Activated naive CD4-positive, alpha-beta T cell treated with anti-CD3 and anti-CD28 coated beads, Interleukin-2, amount 50 U/mL, for 24 hours (primary cell): Measurements from ENCODE around the gene PRKAG1.

ENCODE experiments used
- H3K27ac Mint-ChIP-seq: one replicate; pipeline ENCODE4 v1.8.0; 2021; ENCODE audit warnings: mild to moderate bottlenecking, mixed read lengths
- H3K27me3 Mint-ChIP-seq: one replicate; pipeline ENCODE4 v1.8.0; 2021; ENCODE audit warnings: mixed read lengths
- H3K36me3 Mint-ChIP-seq: one replicate; pipeline ENCODE4 v1.8.0; 2021; ENCODE audit warnings: mixed read lengths
- H3K4me1 Mint-ChIP-seq: one replicate; pipeline ENCODE4 v1.8.0; 2021; ENCODE audit warnings: mixed read lengths
- H3K4me3 Mint-ChIP-seq: one replicate; pipeline ENCODE4 v1.8.0; 2021; ENCODE audit warnings: mild to moderate bottlenecking, mixed read lengths
- H3K9me3 Mint-ChIP-seq: one replicate; pipeline ENCODE4 v1.8.0; 2021; ENCODE audit warnings: mixed read lengths

The PRKAG1 gene

GRCh38 chr12:48958049-48958388, 60.6 kb downstream of the PRKAG1 start:
- Mint-ChIP-seq H3K36me3 (peaks cover 5% of the 10 kb centered on the region), H3K4me3 (peak overlapping the region; percentile 97), H3K4me1 (peaks cover 36% of the 10 kb centered on the region), H3K27me3 (no peaks in the 10 kb centered on the region), H3K27ac (no peak overlapping the region), H3K9me3 (no peaks in the 10 kb centered on the region)

DNA sequence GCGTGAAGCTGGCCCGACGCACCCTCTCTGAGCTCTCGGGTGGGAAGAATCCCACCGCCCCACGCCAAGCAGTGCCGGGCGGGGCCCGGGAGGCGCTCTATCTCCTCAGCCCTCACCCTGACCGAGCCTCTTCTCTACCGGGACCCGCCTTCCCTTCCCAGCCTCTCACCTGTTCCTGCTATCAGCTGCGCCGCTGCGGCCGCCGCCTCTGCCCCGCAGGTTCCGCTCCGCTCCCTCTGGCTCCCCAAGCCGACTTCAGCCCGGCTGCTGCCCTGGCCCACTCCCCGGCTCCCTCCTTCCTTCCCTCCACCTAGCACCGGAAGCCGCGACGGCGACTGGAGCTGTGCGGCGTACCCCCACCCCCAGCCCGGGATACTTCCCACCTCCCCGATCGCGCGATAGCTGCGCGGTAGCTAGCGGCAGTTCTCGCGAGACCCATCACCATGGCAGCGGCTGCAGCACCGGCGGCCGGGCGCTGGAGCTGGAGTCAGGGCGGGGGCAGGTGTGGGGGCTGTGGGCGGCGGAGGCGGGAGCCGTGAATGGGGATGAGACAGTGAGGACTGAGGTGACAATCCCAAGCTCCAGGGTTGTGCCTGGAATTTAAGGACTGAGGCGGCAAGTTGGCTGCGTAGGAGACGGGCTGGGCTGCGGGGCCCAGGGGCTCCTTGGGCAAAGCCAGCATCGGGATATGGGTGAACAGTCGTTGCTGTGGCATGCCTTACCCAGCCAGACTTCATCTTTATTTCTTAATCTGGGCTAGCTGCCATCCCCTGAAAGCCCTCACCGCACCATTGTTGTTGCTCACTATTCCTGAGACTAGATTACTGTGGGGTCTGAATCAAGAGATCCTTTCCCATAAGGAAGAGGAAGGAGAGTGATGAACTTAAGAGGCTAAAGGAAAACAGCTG, 61.2 kb downstream of the PRKAG1 start, which contains the start of gene ARF3:
TSS of gene ARF3 (minus strand) at position 347 of the 908 bp plus-strand sequence. CDS start 16,392 bp downstream, outside the sequence.
- H3K9me3 Mint-ChIP-seq: no peaks in the 10 kb centered on the region
- peaks cover 5% of the 10 kb centered on the region for H3K36me3 Mint-ChIP-seq
- peaks cover 42% of the 10 kb centered on the region for H3K4me1 Mint-ChIP-seq
- no peaks in the 10 kb centered on the region for H3K27me3 Mint-ChIP-seq
- H3K4me3 Mint-ChIP-seq: peak within 1 kb of the TSS; percentile 97
- H3K27ac Mint-ChIP-seq: peak within 1 kb of the TSS; percentile 86

- Mint-ChIP-seq H3K36me3 (peaks cover 5% of the 10 kb centered on the region), H3K4me3 (peak overlapping the region; percentile 97), H3K4me1 (peaks cover 45% of the 10 kb centered on the region), H3K9me3 (no peaks in the 10 kb centered on the region), H3K27ac (peak overlapping the region; percentile 84), H3K27me3 (no peaks in the 10 kb centered on the region)
These were observed 62.1 kb downstream of the PRKAG1 start for GRCh38 chr12:48956279-48957140.

DNA sequence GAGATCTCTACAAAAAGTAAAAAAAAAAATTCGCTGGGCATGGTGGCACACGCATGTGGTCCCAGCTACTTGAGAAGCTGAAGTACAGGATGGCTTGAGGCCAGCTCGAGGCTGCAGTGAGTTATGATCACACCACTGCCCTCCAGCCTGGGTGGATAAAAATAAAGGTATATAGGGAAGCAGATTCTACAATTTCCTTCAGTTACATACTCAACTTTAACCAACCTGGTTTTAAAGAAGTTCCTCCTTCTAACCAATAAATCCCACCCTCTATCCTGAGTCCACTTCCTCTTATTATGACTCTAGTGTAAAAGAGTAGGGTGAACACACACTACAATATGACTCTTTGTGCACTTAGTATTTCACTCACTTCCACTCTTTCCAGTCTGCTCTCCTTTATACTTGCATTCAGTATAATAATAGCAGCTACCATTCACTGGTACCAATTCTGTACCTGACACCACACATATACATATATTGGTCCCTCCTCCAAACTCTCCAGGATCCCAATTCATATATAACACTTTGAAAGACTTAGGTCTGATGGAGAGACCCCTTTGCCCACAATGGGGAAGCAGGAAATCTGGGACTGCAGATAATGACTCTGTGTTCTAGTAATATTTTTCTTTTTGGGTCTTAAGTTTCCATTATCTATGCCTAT, 63.6 kb downstream of the PRKAG1 start:
- Mint-ChIP-seq H3K27ac (peak overlapping the region; percentile 39), H3K36me3 (peaks cover 5% of the 10 kb centered on the region), H3K4me1 (peaks cover 49% of the 10 kb centered on the region), H3K9me3 (no peaks in the 10 kb centered on the region), H3K4me3 (peak overlapping the region; percentile 97), H3K27me3 (no peaks in the 10 kb centered on the region)

- Mint-ChIP-seq H3K36me3 (peaks cover 5% of the 10 kb centered on the region), H3K4me3 (no peak overlapping the region), H3K27me3 (no peaks in the 10 kb centered on the region), H3K4me1 (peaks cover 49% of the 10 kb centered on the region), H3K27ac (no peak overlapping the region), H3K9me3 (no peaks in the 10 kb centered on the region)
These were observed 64.5 kb downstream of the PRKAG1 start for GRCh38 chr12:48954061-48954460.

DNA sequence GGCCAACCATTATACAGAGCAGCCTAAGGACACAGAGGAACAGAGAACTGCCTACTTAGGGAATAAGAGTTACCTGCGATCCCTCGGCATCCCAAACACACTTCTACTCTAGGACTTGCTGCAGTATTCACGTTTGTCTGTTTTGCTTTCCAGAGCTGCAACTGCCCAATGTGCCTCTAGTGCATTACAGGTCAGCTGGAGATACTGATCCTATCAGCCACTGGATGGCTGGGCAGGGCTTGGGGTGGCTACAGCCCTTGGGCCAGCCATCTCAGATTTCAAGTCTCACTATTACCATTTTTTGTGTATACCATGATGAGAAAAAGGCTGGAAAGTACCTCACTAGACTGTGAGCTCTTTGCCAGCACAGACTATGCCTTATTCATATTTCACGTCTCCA, 65.9 kb downstream of the PRKAG1 start:
- H3K9me3 Mint-ChIP-seq: no peaks in the 10 kb centered on the region
- H3K27me3 Mint-ChIP-seq: no peaks in the 10 kb centered on the region
- H3K4me3 Mint-ChIP-seq: no peak overlapping the region
- H3K36me3 Mint-ChIP-seq: peaks cover 8% of the 10 kb centered on the region
- H3K27ac Mint-ChIP-seq: no peak overlapping the region
- H3K4me1 Mint-ChIP-seq: peaks cover 55% of the 10 kb centered on the region
